ENCODE results near the gene MYH16.
"Not testable (repeated sequence)": the region's sequence is repeated elsewhere in the genome, so short reads cannot be mapped to it uniquely, and the experiment has no call there.

DNA sequence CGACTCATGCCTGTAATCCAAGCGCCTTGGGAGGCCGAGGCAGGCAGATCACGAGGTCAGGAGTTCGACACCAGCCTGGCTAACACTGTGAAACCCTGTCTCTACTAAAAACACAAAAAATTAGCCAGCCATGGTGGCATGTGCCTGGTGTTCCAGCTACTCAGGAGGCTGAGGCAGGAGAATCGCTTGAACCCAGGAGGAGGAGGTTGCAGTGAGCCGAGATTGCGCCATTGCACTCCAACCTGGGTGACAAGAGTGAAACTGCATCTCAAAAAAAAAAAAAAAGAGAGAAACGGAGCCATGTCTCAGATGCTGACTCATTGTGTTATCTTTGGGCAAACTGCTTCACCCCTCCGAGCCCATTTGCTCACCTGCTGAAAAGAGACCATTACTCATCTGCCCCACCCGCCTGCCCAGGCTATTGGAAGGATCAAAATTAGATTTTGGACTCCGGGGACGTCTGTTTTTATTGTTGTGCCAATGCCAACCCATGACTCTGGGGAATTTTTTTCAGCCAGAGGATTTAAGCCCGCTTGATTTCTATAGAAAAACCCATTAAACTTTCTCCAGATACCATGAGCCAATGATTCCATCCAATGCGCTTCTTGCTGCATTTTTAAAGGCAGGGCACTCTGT lies 48.3 kb upstream of the MYH16 start:
- not testable (repeated sequence) for TF ChIP-seq CTCF, POLR2A (IDR thresholded peaks at IDR 0.05)
